K562 (cell line): ENCODE measurements around the gene C16orf78. TPM values are rescaled to one million over a fixed set of nuclear protein-coding genes. Genes with fewer than 3 reads are reported as not detected.

Source experiments
- CBFA2T3 ChIP-seq: fragments of 450-650 bp; IDR thresholded peaks from 2 replicates; pipeline ENCODE4 v1.6.1; 2017
- CREM ChIP-seq: IDR thresholded peaks from 2 replicates; pipeline ENCODE4 v1.6.1; 2014; ENCODE audit warnings: antibody characterized with exemption, low read depth
- CTBP1 ChIP-seq: fragments of 450-650 bp; IDR thresholded peaks from 2 replicates; pipeline ENCODE4 v1.6.1; 2016; ENCODE audit warnings: borderline replicate concordance
- ETS2 ChIP-seq: IDR thresholded peaks from 2 replicates; pipeline ENCODE4 v1.6.1; 2016; ENCODE audit warnings: borderline replicate concordance, missing genetic modification characterization, mild to moderate bottlenecking, moderate library complexity, missing compliant biosample characterization; ENCODE audit not compliant: poor library complexity, severe bottlenecking
- HMGN3 ChIP-seq: IDR thresholded peaks from 2 replicates; pipeline ENCODE4 v1.6.1; 2011; ENCODE audit warnings: borderline replicate concordance, low read depth, mild to moderate bottlenecking, mixed read lengths, low read length; ENCODE audit not compliant: insufficient read length; ENCODE audit errors: extremely low read depth
- L3MBTL2 ChIP-seq: fragments of 450-650 bp; IDR thresholded peaks from 2 replicates; pipeline ENCODE4 v1.6.1; 2016; ENCODE audit warnings: mild to moderate bottlenecking, moderate library complexity
- RB1 ChIP-seq: fragments of 450-650 bp; IDR thresholded peaks from 2 replicates; pipeline ENCODE4 v1.6.1; 2017; ENCODE audit warnings: low read depth, mild to moderate bottlenecking
- RBM14 ChIP-seq: fragments of 200-400 bp; formaldehyde crosslinking; IDR thresholded peaks from 2 replicates; pipeline ENCODE4 v1.6.1; 2018; ENCODE audit warnings: low read depth, mild to moderate bottlenecking, low read length, moderate library complexity, borderline replicate concordance; ENCODE audit not compliant: insufficient read depth
- SOX6 ChIP-seq: fragments of 450-650 bp; IDR thresholded peaks from 2 replicates; pipeline ENCODE4 v1.6.1; 2014; ENCODE audit warnings: mild to moderate bottlenecking
- SPI1 ChIP-seq: IDR thresholded peaks from 2 replicates; pipeline ENCODE4 v1.6.1; 2011; ENCODE audit warnings: low read depth, low read length, control low read depth, borderline replicate concordance
- STAG1 ChIP-seq: sonication (generic); formaldehyde crosslinking; IDR thresholded peaks from 2 replicates; pipeline ENCODE4 v1.5.0; 2020; ENCODE audit warnings: missing genetic modification reagents, borderline replicate concordance
- TFAM ChIP-seq: fragments of 250-450 bp; sonication (Bioruptor Pico); conservative IDR thresholded peaks from 2 replicates; pipeline ENCODE4 v1.5.0; 2021; ENCODE audit warnings: mild to moderate bottlenecking, moderate library complexity
- polyA plus RNA-seq, 8 experiments: library from polyadenylated mRNA; depleted of rRNA in 4 of 8; stranded (reverse) in 5 of 8; unstranded in 3 of 8; fragments of >200 nt; fragmentation: Nextera tagmentation in 2 of 8; fragmentation: Illumina TruSeq in 1 of 8; extraction: Ambion mirVana in 2 of 8; extraction: Trizol in 1 of 8; gene quantifications; 2 replicates each; pipeline versions ENCODE4 v1.2.1 to v1.2.3, GENCODE V29; 2011 to 2014; ENCODE audit warnings: inconsistent platforms in 1 of 8, missing spikeins in 1 of 8
- total RNA-seq, 7 experiments: library from RNA; depleted of rRNA in 6 of 7; stranded (reverse); fragments of >200 nt in 6 of 7; fragmentation: Illumina TruSeq in 2 of 7; extraction: Trizol in 2 of 7; gene quantifications; 2 replicates each; pipeline versions ENCODE4 v1.2.1 to v1.2.3, GENCODE V29; 2011 to 2021; ENCODE audit warnings: low replicate concordance in 1 of 7
- TF ChIP-seq, protein P1 (sequence below): sonication (generic); formaldehyde crosslinking; IDR thresholded peaks from 2 replicates; pipeline ENCODE4 v1.8.0; 2022; ENCODE audit warnings: missing genetic modification reagents, mild to moderate bottlenecking, moderate library complexity, borderline replicate concordance
- TF ChIP-seq, protein P2 (sequence below), 3 experiments: IDR thresholded peaks in 2 of 3; conservative IDR thresholded peaks in 1 of 3; 2 replicates each; pipeline ENCODE4 v1.5.1; 2011 to 2012; ENCODE audit warnings: low read length in 3 of 3, mild to moderate bottlenecking in 3 of 3, control low read depth in 2 of 3, improper control_type of control experiment in 1 of 3, inconsistent platforms in 1 of 3, low read depth in 1 of 3, mixed read lengths in 1 of 3, moderate library complexity in 1 of 3; ENCODE audit not compliant: insufficient read depth in 2 of 3

Gene C16orf78
- total and polyA plus RNA-seq, 9 of the 15 experiments (the other 6 are each of a cell fraction or from before 2014, with no cell fraction given) = not detected

DNA sequence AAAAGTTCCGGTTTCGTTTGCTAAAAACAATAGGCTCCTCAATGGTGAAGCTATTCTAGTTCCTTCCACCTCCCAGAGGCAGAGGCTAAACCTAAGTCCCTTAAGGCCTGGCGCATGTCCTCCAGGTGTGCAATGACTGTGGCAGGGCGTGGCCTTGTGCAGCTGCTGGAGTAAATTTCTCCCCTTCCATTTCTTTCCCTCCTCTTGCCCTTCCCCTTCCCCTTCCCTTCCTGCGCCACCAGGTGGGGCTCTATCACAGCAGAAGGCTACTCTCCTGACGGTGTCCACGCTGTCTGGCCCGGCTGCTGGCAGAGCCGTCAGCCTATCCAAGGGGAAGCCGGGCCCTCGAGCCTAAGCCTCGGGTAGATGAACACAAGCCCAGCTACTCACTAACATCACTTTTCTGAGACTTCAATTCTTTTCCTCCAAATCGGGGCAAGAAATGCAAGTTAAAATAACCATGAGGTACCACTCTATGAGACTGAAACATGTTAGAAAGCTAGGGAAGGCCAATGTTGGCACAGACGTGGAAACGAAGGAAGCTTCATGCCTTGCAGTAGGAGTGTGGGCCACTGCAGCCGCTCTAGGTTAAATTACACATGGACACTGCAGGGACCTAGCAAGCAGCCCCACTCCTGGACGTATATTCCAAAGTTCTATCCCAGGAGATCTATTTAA lies 34.4 kb downstream of the C16orf78 start (continued):
- TF ChIP-seq SPI1 (peak; percentile 24; the same call in 1 of the 2 replicates), TFAM (CRISPR knock-in tag) (no peak), CTBP1 (no peak), STAG1 (CRISPR knock-in tag) (peak; percentile 71; the same call in 1 of the 2 replicates), L3MBTL2 (no peak), HMGN3 (no peak), RB1 (peak; percentile 25; the same call in 1 of the 2 replicates), SOX6 (no peak), CREM (0 out of 2 replicates have a peak, but pooled peaks have one; percentile 31), ETS2 (no peak), CBFA2T3 (0 out of 2 replicates have a peak, but pooled peaks have one; percentile 18), RBM14 (no peak)
- TF ChIP-seq, protein P1, sequence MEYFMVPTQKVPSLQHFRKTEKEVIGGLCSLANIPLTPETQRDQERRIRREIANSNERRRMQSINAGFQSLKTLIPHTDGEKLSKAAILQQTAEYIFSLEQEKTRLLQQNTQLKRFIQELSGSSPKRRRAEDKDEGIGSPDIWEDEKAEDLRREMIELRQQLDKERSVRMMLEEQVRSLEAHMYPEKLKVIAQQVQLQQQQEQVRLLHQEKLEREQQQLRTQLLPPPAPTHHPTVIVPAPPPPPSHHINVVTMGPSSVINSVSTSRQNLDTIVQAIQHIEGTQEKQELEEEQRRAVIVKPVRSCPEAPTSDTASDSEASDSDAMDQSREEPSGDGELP = 0 out of 2 replicates have a peak, but pooled peaks have one; percentile 27
- TF ChIP-seq, protein P2, sequence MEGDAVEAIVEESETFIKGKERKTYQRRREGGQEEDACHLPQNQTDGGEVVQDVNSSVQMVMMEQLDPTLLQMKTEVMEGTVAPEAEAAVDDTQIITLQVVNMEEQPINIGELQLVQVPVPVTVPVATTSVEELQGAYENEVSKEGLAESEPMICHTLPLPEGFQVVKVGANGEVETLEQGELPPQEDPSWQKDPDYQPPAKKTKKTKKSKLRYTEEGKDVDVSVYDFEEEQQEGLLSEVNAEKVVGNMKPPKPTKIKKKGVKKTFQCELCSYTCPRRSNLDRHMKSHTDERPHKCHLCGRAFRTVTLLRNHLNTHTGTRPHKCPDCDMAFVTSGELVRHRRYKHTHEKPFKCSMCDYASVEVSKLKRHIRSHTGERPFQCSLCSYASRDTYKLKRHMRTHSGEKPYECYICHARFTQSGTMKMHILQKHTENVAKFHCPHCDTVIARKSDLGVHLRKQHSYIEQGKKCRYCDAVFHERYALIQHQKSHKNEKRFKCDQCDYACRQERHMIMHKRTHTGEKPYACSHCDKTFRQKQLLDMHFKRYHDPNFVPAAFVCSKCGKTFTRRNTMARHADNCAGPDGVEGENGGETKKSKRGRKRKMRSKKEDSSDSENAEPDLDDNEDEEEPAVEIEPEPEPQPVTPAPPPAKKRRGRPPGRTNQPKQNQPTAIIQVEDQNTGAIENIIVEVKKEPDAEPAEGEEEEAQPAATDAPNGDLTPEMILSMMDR (IDR thresholded peaks at IDR 0.05 in 2 of 3, conservative IDR thresholded peaks at IDR 0.05 in 1 of 3; ENCODE audit: insufficient read depth in 2 of 3, low read depth in 1 of 3, low read length in 3 of 3) = peak; percentile 79 to 82 (median 81)
